ENCODE results near the gene CPTP.

GRCh38 chr1:1333551-1334241 lies 9.1 kb downstream of the CPTP start:
- TF ChIP-seq POLR2A (IDR thresholded peaks at IDR 0.05), result no peak
- TF ChIP-seq, protein P1, sequence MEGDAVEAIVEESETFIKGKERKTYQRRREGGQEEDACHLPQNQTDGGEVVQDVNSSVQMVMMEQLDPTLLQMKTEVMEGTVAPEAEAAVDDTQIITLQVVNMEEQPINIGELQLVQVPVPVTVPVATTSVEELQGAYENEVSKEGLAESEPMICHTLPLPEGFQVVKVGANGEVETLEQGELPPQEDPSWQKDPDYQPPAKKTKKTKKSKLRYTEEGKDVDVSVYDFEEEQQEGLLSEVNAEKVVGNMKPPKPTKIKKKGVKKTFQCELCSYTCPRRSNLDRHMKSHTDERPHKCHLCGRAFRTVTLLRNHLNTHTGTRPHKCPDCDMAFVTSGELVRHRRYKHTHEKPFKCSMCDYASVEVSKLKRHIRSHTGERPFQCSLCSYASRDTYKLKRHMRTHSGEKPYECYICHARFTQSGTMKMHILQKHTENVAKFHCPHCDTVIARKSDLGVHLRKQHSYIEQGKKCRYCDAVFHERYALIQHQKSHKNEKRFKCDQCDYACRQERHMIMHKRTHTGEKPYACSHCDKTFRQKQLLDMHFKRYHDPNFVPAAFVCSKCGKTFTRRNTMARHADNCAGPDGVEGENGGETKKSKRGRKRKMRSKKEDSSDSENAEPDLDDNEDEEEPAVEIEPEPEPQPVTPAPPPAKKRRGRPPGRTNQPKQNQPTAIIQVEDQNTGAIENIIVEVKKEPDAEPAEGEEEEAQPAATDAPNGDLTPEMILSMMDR (IDR thresholded peaks at IDR 0.05), result no peak
- no peak for TF ChIP-seq EP300 (IDR thresholded peaks at IDR 0.05)
